Breast epithelium (tissue), 3 donors: ENCODE measurements around the gene KIT.

Source experiments
- POLR2A ChIP-seq: fragments of 450-650 bp; IDR thresholded peaks from one replicate; pipeline ENCODE4 v1.6.1; 2016; ENCODE audit warnings: antibody characterized with exemption, mild to moderate bottlenecking, moderate library complexity
- POLR2AphosphoS5 ChIP-seq, 3 donors: sonication (generic); formaldehyde crosslinking; IDR thresholded peaks; one replicate each; pipeline ENCODE4 v1.6.1; 2017; ENCODE audit warnings: antibody characterized with exemption in 3 of 3
- TF ChIP-seq, protein P1 (sequence below), 3 donors: fragments of 450-650 bp; IDR thresholded peaks; one replicate each; pipeline ENCODE4 v1.5.1; 2016 to 2017; ENCODE audit warnings: antibody characterized with exemption in 3 of 3, mild to moderate bottlenecking in 3 of 3, moderate library complexity in 3 of 3

DNA sequence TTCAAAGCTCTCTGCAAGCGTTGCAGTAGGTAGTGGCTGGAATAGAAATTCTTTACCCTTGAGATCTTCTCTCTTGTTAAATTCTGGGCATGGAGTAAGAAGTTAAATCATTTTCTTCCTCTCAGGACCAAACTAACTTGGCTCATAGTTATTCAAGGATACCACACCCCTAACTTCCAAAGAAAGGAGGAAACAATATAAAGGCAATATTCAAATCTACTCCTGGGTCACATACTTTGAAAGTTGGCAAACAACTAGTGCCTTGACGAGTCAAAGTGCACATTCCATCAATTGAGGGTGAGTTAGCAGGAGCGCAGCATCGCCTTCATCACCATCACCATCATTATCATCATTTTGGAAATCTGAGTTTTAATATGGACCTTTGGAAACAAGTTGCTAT lies 20.4 kb upstream of the KIT start:
- TF ChIP-seq POLR2A (no peak), POLR2AphosphoS5 (IDR thresholded peaks at IDR 0.05) (no peak)
- TF ChIP-seq, protein P1, sequence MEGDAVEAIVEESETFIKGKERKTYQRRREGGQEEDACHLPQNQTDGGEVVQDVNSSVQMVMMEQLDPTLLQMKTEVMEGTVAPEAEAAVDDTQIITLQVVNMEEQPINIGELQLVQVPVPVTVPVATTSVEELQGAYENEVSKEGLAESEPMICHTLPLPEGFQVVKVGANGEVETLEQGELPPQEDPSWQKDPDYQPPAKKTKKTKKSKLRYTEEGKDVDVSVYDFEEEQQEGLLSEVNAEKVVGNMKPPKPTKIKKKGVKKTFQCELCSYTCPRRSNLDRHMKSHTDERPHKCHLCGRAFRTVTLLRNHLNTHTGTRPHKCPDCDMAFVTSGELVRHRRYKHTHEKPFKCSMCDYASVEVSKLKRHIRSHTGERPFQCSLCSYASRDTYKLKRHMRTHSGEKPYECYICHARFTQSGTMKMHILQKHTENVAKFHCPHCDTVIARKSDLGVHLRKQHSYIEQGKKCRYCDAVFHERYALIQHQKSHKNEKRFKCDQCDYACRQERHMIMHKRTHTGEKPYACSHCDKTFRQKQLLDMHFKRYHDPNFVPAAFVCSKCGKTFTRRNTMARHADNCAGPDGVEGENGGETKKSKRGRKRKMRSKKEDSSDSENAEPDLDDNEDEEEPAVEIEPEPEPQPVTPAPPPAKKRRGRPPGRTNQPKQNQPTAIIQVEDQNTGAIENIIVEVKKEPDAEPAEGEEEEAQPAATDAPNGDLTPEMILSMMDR (IDR thresholded peaks at IDR 0.05): no peak
